22Rv1 (cell line): ENCODE measurements around the gene KCNT2.

Source experiments
- CTCF ChIP-seq: fragments of 450-650 bp; IDR thresholded peaks from 2 replicates; pipeline ENCODE4 v1.5.1; 2017; ENCODE audit warnings: mild to moderate bottlenecking
- ZFX ChIP-seq: fragments of 450-650 bp; IDR thresholded peaks from 2 replicates; pipeline ENCODE4 v1.6.1; 2017; ENCODE audit warnings: antibody characterized with exemption, borderline replicate concordance

- TF ChIP-seq CTCF (no peak), ZFX (no peak)
Measured at GRCh38 chr1:196488579-196488978, 119.7 kb downstream of the KCNT2 start.
